ENCODE data around the gene TSSC4. TPM values are rescaled to one million over a fixed set of nuclear protein-coding genes. Genes with fewer than 3 reads are reported as not detected.

The TSSC4 gene
- total RNA-seq, 1 experiment from 2014 or later = 60.9 TPM

DNA sequence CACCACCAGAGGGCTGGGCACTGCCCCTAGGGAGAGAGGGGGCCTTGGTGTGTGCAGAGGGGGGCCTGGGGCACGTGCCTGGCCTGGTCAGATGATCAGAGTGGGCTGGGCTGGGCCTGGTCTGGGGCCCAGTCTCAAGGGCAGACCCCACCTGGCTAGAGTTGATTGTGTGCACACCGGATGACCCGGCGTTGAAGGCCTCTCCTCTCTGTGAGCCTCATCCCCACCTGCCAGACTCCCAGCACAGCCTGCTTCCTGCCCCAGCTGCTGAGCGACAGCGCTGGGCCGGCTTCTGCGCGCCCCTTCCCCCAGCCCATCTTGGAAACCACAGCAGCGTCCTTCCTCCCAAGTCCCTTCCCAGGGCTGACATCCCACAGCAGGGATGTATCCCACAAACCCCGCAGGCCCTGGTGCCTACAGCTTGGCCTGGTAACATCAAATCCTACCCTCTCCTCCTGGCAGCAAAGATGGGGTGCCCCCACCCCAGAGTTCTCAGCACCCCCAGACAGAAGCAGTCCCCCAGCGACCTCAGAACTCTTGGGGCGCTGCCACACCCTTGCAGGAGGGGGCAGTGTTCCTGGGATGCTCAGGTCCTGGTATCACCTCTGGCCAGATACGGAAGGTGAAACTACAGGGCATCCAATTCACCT, 11.0 kb upstream of the TSSC4 start:
- BruUV-seq (replicated peaks) = no TSS peak
- CTCF ChIA-PET = no interaction called here

DNA sequence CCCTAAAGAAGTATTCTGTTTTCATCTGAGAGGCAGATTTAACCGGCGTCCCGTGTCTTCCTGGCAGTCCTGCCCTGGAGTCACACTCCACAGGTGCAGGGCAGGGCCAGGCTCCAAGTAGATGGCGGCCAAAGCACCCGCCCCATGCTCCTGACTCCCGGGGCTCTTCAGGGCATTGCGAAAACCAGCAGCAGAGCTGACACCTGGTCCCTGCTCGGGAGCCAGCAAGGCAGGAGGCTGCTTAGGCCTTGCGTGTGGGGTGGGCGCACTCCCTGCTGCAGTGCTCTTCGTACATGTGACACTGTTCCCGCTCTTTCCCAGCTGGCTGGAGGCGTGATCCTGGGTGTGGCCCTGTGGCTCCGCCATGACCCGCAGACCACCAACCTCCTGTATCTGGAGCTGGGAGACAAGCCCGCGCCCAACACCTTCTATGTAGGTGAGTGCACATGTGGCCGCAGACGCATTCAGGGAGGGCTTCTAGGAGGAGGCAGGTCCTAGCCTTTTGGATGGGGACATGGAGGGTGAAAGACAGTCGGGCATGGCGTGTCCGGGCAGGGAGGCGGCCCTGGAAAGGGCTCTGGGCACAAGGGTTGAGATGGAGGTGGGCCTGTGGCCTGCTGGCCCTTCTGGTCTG, 10.3 kb upstream of the TSSC4 start:
- Mint-ChIP-seq H3K4me1 (ENCODE audit: low read depth, unreplicated experiment) (peaks cover 8% of the 10 kb centered on the region), H3K27ac (ENCODE audit: unreplicated experiment) (peak overlapping the region; percentile 50), H3K27me3 (ENCODE audit: insufficient read depth, unreplicated experiment) (no peaks in the 10 kb centered on the region), H3K36me3 (ENCODE audit: insufficient read depth, unreplicated experiment) (peaks cover 42% of the 10 kb centered on the region), H3K9me3 (ENCODE audit: unreplicated experiment) (no peaks in the 10 kb centered on the region), H3K4me3 (ENCODE audit: unreplicated experiment) (no peak overlapping the region)
- no TSS peak for BruUV-seq (replicated peaks)
- ChIA-PET POLR2A (interaction anchor here (0.6 kb wide), 1 partner anchor 402 kb away, joined by 3 read pairs; no protein-coding TSS in a partner anchor), CTCF (interaction anchor here (0.6 to 0.7 kb wide), 2 partner anchors 13 to 85 kb away, joined by 3 to 4 read pairs; partner anchors contain the start of gene CD81)
- Histone ChIP-seq H3K4me1 (peaks cover 10% of the 10 kb centered on the region; the same call in 1 of the 2 replicates), H3K9me3 (no peaks in the 10 kb centered on the region), H3K36me3 (ENCODE audit: control insufficient read depth, insufficient read depth, low read length) (no peaks in the 10 kb centered on the region; the same call in 1 of the 2 replicates), H3K27me3 (replicated peaks; ENCODE audit: control insufficient read depth, insufficient read depth, low read length) (no peaks in the 10 kb centered on the region), H3K4me3 (ENCODE audit: low read depth, low read length) (no peak overlapping the region)
- TF ChIP-seq, protein P1, sequence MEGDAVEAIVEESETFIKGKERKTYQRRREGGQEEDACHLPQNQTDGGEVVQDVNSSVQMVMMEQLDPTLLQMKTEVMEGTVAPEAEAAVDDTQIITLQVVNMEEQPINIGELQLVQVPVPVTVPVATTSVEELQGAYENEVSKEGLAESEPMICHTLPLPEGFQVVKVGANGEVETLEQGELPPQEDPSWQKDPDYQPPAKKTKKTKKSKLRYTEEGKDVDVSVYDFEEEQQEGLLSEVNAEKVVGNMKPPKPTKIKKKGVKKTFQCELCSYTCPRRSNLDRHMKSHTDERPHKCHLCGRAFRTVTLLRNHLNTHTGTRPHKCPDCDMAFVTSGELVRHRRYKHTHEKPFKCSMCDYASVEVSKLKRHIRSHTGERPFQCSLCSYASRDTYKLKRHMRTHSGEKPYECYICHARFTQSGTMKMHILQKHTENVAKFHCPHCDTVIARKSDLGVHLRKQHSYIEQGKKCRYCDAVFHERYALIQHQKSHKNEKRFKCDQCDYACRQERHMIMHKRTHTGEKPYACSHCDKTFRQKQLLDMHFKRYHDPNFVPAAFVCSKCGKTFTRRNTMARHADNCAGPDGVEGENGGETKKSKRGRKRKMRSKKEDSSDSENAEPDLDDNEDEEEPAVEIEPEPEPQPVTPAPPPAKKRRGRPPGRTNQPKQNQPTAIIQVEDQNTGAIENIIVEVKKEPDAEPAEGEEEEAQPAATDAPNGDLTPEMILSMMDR (IDR thresholded peaks at IDR 0.05; ENCODE audit: insufficient read depth in 1 of 2, low read depth in 1 of 2, low read length in 1 of 2, severe bottlenecking in 1 of 2, unreplicated experiment in 1 of 2) = no peak
- DNase-seq = no peak
- intact Hi-C loops (cut with micrococcal nuclease; ENCODE audit: unreplicated experiment) = no loop called here

More for the DNA sequence above, 11.0 kb upstream of the TSSC4 start:
- no peaks in the 10 kb centered on the region for H3K27me3 Mint-ChIP-seq (ENCODE audit: insufficient read depth, unreplicated experiment)
- intact Hi-C loops (cut with micrococcal nuclease; ENCODE audit: unreplicated experiment) = no loop called here
- no peaks in the 10 kb centered on the region for H3K9me3 ChIP-seq
- peaks cover 10% of the 10 kb centered on the region; the same call in 1 of the 2 replicates for H3K4me1 ChIP-seq
- H3K4me1 Mint-ChIP-seq (ENCODE audit: low read depth, unreplicated experiment) = peaks cover 8% of the 10 kb centered on the region
- TF ChIP-seq, protein P1 (IDR thresholded peaks at IDR 0.05; ENCODE audit: insufficient read depth in 1 of 2, low read depth in 1 of 2, low read length in 1 of 2, severe bottlenecking in 1 of 2, unreplicated experiment in 1 of 2) = no peak
- POLR2A ChIA-PET = no interaction called here
- no peaks in the 10 kb centered on the region for H3K9me3 Mint-ChIP-seq (ENCODE audit: unreplicated experiment)
- peak overlapping the region; percentile 50 for H3K27ac Mint-ChIP-seq (ENCODE audit: unreplicated experiment)
- no peak overlapping the region for H3K4me3 ChIP-seq (ENCODE audit: low read depth, low read length)
- H3K27me3 ChIP-seq (replicated peaks; ENCODE audit: control insufficient read depth, insufficient read depth, low read length) = no peaks in the 10 kb centered on the region
- H3K36me3 ChIP-seq (ENCODE audit: control insufficient read depth, insufficient read depth, low read length) = no peaks in the 10 kb centered on the region; the same call in 1 of the 2 replicates
- peaks cover 44% of the 10 kb centered on the region for H3K36me3 Mint-ChIP-seq (ENCODE audit: insufficient read depth, unreplicated experiment)
- H3K4me3 Mint-ChIP-seq (ENCODE audit: unreplicated experiment) = no peak overlapping the region
- DNase-seq = no peak

DNA sequence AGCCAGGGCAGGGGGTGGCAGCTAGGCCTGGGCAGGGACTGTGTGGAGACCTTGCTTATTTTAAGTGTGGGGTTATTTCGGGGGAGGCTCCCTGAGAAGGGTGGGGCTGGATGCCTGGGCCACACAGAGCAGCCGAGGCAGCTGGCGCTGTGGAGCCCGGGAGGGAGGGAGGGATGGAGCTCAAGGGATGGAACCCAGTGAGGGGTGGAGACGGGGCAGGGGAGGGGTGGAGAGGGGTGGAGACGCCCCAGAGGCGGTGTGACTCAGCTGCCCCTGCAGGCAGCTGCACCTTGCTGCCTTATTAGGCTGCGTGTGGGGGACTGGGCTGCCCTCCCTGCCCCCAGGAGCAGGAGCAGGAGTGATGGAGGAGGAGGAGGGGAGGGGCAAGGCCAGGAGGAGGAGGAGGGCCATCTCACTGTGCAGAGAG, 9.8 kb upstream of the TSSC4 start:
- Histone ChIP-seq H3K27me3 (replicated peaks; ENCODE audit: control insufficient read depth, insufficient read depth, low read length) (no peaks in the 10 kb centered on the region), H3K4me3 (ENCODE audit: low read depth, low read length) (no peak overlapping the region), H3K9me3 (no peaks in the 10 kb centered on the region), H3K36me3 (ENCODE audit: control insufficient read depth, insufficient read depth, low read length) (no peaks in the 10 kb centered on the region; the same call in 1 of the 2 replicates), H3K4me1 (peaks cover 10% of the 10 kb centered on the region; the same call in 1 of the 2 replicates)
- peaks cover 8% of the 10 kb centered on the region for H3K4me1 Mint-ChIP-seq (ENCODE audit: low read depth, unreplicated experiment)
- H3K27ac Mint-ChIP-seq (ENCODE audit: unreplicated experiment) = no peak overlapping the region
- H3K27me3 Mint-ChIP-seq (ENCODE audit: insufficient read depth, unreplicated experiment) = no peaks in the 10 kb centered on the region
- BruUV-seq (replicated peaks) = no TSS peak
- H3K36me3 Mint-ChIP-seq (ENCODE audit: insufficient read depth, unreplicated experiment) = peaks cover 40% of the 10 kb centered on the region
- no peak for DNase-seq
- TF ChIP-seq, protein P1 (IDR thresholded peaks at IDR 0.05; ENCODE audit: insufficient read depth in 1 of 2, low read depth in 1 of 2, low read length in 1 of 2, severe bottlenecking in 1 of 2, unreplicated experiment in 1 of 2) = no peak
- H3K9me3 Mint-ChIP-seq (ENCODE audit: unreplicated experiment) = no peaks in the 10 kb centered on the region
- POLR2A ChIA-PET = interaction anchor here (0.6 kb wide), 2 partner anchors 13 to 402 kb away, joined by 3 to 5 read pairs; no protein-coding TSS in a partner anchor
- CTCF ChIA-PET = interaction anchor here (0.6 to 0.7 kb wide), 2 partner anchors 13 to 86 kb away, joined by 3 to 4 read pairs; partner anchors contain the start of gene CD81
- H3K4me3 Mint-ChIP-seq (ENCODE audit: unreplicated experiment) = no peak overlapping the region
- intact Hi-C loops (cut with micrococcal nuclease; ENCODE audit: unreplicated experiment) = no loop called here
